GM23248 (cell line): ENCODE measurements around the gene CTCF. TPM values are rescaled to one million over a fixed set of nuclear protein-coding genes. Genes with fewer than 3 reads are reported as not detected.
A peak's percentile ranks its signal among the peaks of the same experiment; 100 is the strongest.

ENCODE experiments used
- DNase-seq: peaks from one replicate; pipeline ENCODE4 v3.0.0-alpha.2; 2015
- H2AFZ ChIP-seq: fragments of 200-600 bp; sonication (generic); 2 replicates; pipeline ENCODE4 v1.6.1; 2016; ENCODE audit warnings: antibody characterized with exemption
- H3F3A ChIP-seq: fragments of 200-600 bp; sonication (generic); 2 replicates; pipeline ENCODE4 v1.6.1; 2016; ENCODE audit warnings: mild to moderate bottlenecking, antibody characterized with exemption, mixed run types; ENCODE audit not compliant: insufficient read depth
- H3K27ac ChIP-seq: fragments of 200-600 bp; sonication (generic); 2 replicates; pipeline ENCODE4 v1.5.1; 2016; ENCODE audit warnings: mild to moderate bottlenecking
- H3K27me3 ChIP-seq: fragments of 200-600 bp; sonication (generic); replicated peaks from 2 replicates; pipeline ENCODE4 v1.6.1; 2016; ENCODE audit warnings: mild to moderate bottlenecking; ENCODE audit not compliant: insufficient read depth
- H3K36me3 ChIP-seq: fragments of 200-600 bp; sonication (generic); 2 replicates; pipeline ENCODE4 v1.6.1; 2016; ENCODE audit warnings: low read depth, mild to moderate bottlenecking
- H3K4me1 ChIP-seq: fragments of 200-600 bp; sonication (generic); 2 replicates; pipeline ENCODE4 v1.6.1; 2016; ENCODE audit warnings: mild to moderate bottlenecking; ENCODE audit not compliant: insufficient read depth
- H3K4me2 ChIP-seq: fragments of 200-600 bp; sonication (generic); one replicate; pipeline ENCODE4 v1.6.1; 2016; ENCODE audit warnings: mild to moderate bottlenecking; ENCODE audit not compliant: unreplicated experiment
- H3K4me3 ChIP-seq: fragments of 200-600 bp; sonication (generic); 2 replicates; pipeline ENCODE4 v1.5.1; 2016; ENCODE audit warnings: mild to moderate bottlenecking
- H3K79me2 ChIP-seq: fragments of 200-600 bp; sonication (generic); 2 replicates; pipeline ENCODE4 v1.6.1; 2016; ENCODE audit warnings: mild to moderate bottlenecking; ENCODE audit not compliant: insufficient read depth
- H3K9ac ChIP-seq: fragments of 200-600 bp; sonication (generic); 2 replicates; pipeline ENCODE4 v1.6.1; 2016; ENCODE audit warnings: mild to moderate bottlenecking
- H3K9me2 ChIP-seq: fragments of 200-600 bp; sonication (generic); 2 replicates; pipeline ENCODE4 v1.6.1; 2016; ENCODE audit warnings: mixed run types, mild to moderate bottlenecking, moderate library complexity; ENCODE audit not compliant: insufficient read depth
- H3K9me3 ChIP-seq: fragments of 200-600 bp; sonication (generic); one replicate; pipeline ENCODE4 v1.6.1; 2017; ENCODE audit warnings: low read depth
- H4K20me1 ChIP-seq: fragments of 200-600 bp; sonication (generic); 2 replicates; pipeline ENCODE4 v1.6.0; 2016; ENCODE audit not compliant: insufficient read depth
- EZH2 ChIP-seq: fragments of 200-600 bp; sonication (generic); IDR thresholded peaks from 2 replicates; pipeline ENCODE4 v1.6.1; 2018; ENCODE audit warnings: antibody characterized with exemption, mild to moderate bottlenecking; ENCODE audit not compliant: insufficient read depth, poor library complexity, severe bottlenecking
- EZH2phosphoT487 ChIP-seq: fragments of 200-600 bp; sonication (generic); IDR thresholded peaks from 2 replicates; pipeline ENCODE4 v1.6.1; 2018; ENCODE audit warnings: antibody characterized with exemption, moderate library complexity, mild to moderate bottlenecking, low read depth; ENCODE audit not compliant: insufficient read depth
- WGBS, 2 experiments: methylation state at CpG; one replicate each; pipeline ENCODE4 v1.1.6; 2015 to 2017; ENCODE audit warnings: low lambda C conversion rate in 2 of 2, low coverage in 1 of 2; ENCODE audit errors: missing lambda C conversion rate in 2 of 2; 5-methylcytosine and 5-hydroxymethylcytosine counted together
- in situ Hi-C: fragments of 300-500 bp; cut with MboI; formaldehyde crosslinking; loops from 2 replicates; pipeline ENCODE4 v1.15.0; 2020
- polyA plus RNA-seq: library from polyadenylated mRNA; unstranded; fragments of >200 nt; fragmentation: Nextera tagmentation; extraction: Ambion mirVana; gene quantifications from 2 replicates; pipeline ENCODE4 v1.2.1, GENCODE V29; 2016
- total RNA-seq: library from RNA; depleted of rRNA; stranded (reverse); fragments of >200 nt; shearing (Covaris generic); gene quantifications from 2 replicates; pipeline ENCODE4 v1.2.3, GENCODE V29; 2014

The CTCF gene
- total and polyA plus RNA-seq, 2 experiments from 2014 or later: 19.6 to 21.9 TPM

GRCh38 chr16:67571464-67571863 lies 9.1 kb downstream of the CTCF start:
- Histone ChIP-seq H2AFZ (no peak overlapping the region), H4K20me1 (no peaks in the 10 kb centered on the region), H3K9me2 (no peaks in the 10 kb centered on the region), H3K4me1 (peaks cover 21% of the 10 kb centered on the region), H3K27me3 (no peaks in the 10 kb centered on the region), H3F3A (peaks cover 29% of the 10 kb centered on the region), H3K4me2 (peak overlapping the region; percentile 64), H3K79me2 (peaks cover 83% of the 10 kb centered on the region), H3K9ac (peak overlapping the region; percentile 35), H3K36me3 (0 out of 2 replicates have a peak, but pooled peaks cover 2% of the 10 kb centered on the region), H3K9me3 (no peaks in the 10 kb centered on the region), H3K27ac (peak overlapping the region; percentile 74), H3K4me3 (peak overlapping the region; percentile 50)
- DNase-seq: peak; percentile 37
- TF ChIP-seq EZH2phosphoT487 (no peak), EZH2 (no peak)
- WGBS, 2 experiments: 84 to 91% methylated on average over 2 of the region's 2 CpGs
- in situ Hi-C loops: no loop called here

- 0 out of 2 replicates have a peak, but pooled peaks cover 2% of the 10 kb centered on the region for H3K36me3 ChIP-seq
- peak overlapping the region; percentile 35; the same call in 1 of the 2 replicates for H3K9ac ChIP-seq
- H3K27me3 ChIP-seq: no peaks in the 10 kb centered on the region
- peak; percentile 82 for DNase-seq
- H3K27ac ChIP-seq: peak overlapping the region; percentile 74
- no peaks in the 10 kb centered on the region for H3K9me2 ChIP-seq
- TF ChIP-seq EZH2: no peak
- 0 out of 2 replicates have a peak, but pooled peaks have one; percentile 32 for TF ChIP-seq EZH2phosphoT487
- H4K20me1 ChIP-seq: no peaks in the 10 kb centered on the region
- H3K4me3 ChIP-seq: peak overlapping the region; percentile 50
- no peak overlapping the region for H2AFZ ChIP-seq
- WGBS, 2 experiments: 40 to 44% methylated on average over 4 of the region's 4 CpGs
- peak overlapping the region; percentile 64 for H3K4me2 ChIP-seq
- H3K4me1 ChIP-seq: peaks cover 21% of the 10 kb centered on the region
- no peaks in the 10 kb centered on the region for H3K9me3 ChIP-seq
- H3K79me2 ChIP-seq: peaks cover 83% of the 10 kb centered on the region
- peaks cover 29% of the 10 kb centered on the region for H3F3A ChIP-seq
- in situ Hi-C loops: no loop called here
These were observed 9.7 kb downstream of the CTCF start for GRCh38 chr16:67571981-67572431.

GRCh38 chr16:67579686-67580085 lies 17.4 kb downstream of the CTCF start:
- Histone ChIP-seq H3K27ac (no peak overlapping the region), H3K4me1 (no peaks in the 10 kb centered on the region), H3K4me3 (no peak overlapping the region), H3K9me2 (no peaks in the 10 kb centered on the region), H3K4me2 (no peak overlapping the region), H3F3A (no peaks in the 10 kb centered on the region), H3K9me3 (no peaks in the 10 kb centered on the region), H3K9ac (no peak overlapping the region), H3K36me3 (0 out of 2 replicates have a peak, but pooled peaks cover 2% of the 10 kb centered on the region), H2AFZ (no peak overlapping the region), H3K27me3 (no peaks in the 10 kb centered on the region), H4K20me1 (no peaks in the 10 kb centered on the region), H3K79me2 (peaks cover 43% of the 10 kb centered on the region)
- DNase-seq: no peak
- TF ChIP-seq EZH2phosphoT487 (no peak), EZH2 (no peak)
- in situ Hi-C loops: no loop called here
- WGBS, 2 experiments: 87 to 93% methylated on average over 4 of the region's 4 CpGs

GRCh38 chr16:67580202-67580601 lies 17.9 kb downstream of the CTCF start:
- no peak for TF ChIP-seq EZH2phosphoT487
- TF ChIP-seq EZH2: no peak
- in situ Hi-C loops: no loop called here

More at GRCh38 chr16:67580202-67580601, 17.9 kb downstream of the CTCF start:
- H3K9me3 ChIP-seq: no peaks in the 10 kb centered on the region
- no peak overlapping the region for H3K27ac ChIP-seq
- H3F3A ChIP-seq: no peaks in the 10 kb centered on the region
- H3K9ac ChIP-seq: no peak overlapping the region
- H3K4me3 ChIP-seq: no peak overlapping the region
- no peaks in the 10 kb centered on the region for H3K4me1 ChIP-seq
- H3K9me2 ChIP-seq: no peaks in the 10 kb centered on the region
- no peaks in the 10 kb centered on the region for H4K20me1 ChIP-seq
- no peak for DNase-seq
- no peak overlapping the region for H2AFZ ChIP-seq
- no peaks in the 10 kb centered on the region for H3K27me3 ChIP-seq
- no peaks in the 10 kb centered on the region for H3K36me3 ChIP-seq
- H3K4me2 ChIP-seq: no peak overlapping the region
- H3K79me2 ChIP-seq: peaks cover 38% of the 10 kb centered on the region
- WGBS, 2 experiments: 97 to 99% methylated on average over 4 of the region's 4 CpGs
